Left ventricle myocardium inferior (tissue), 1 donor: ENCODE measurements around the gene CAPN13. TPM values are rescaled to one million over a fixed set of nuclear protein-coding genes. Genes with fewer than 3 reads are reported as not detected.

Experiments
- DNase-seq: peaks from one replicate; pipeline ENCODE4 v3.0.0-alpha.2; 2020
- H3K27ac ChIP-seq: fragments of 200-600 bp; replicated peaks from 2 replicates; pipeline ENCODE4 v1.8.0; 2021
- H3K27me3 ChIP-seq: fragments of 200-600 bp; 2 replicates; pipeline ENCODE4 v1.8.0; 2021; ENCODE audit warnings: low read depth
- H3K36me3 ChIP-seq: fragments of 200-600 bp; 2 replicates; pipeline ENCODE4 v1.8.0; 2021
- H3K4me1 ChIP-seq: fragments of 200-600 bp; 2 replicates; pipeline ENCODE4 v1.8.0; 2021
- H3K4me3 ChIP-seq: fragments of 200-600 bp; 2 replicates; pipeline ENCODE4 v1.8.0; 2021; ENCODE audit warnings: mild to moderate bottlenecking, moderate library complexity
- H3K9me3 ChIP-seq: fragments of 200-600 bp; replicated peaks from 2 replicates; pipeline ENCODE4 v1.8.0; 2021
- intact Hi-C: fragments of 100-400 bp; cut with micrococcal nuclease; formaldehyde crosslinking; loops from one replicate; pipeline ENCODE4 v1.11.0; 2022
- total RNA-seq: library from RNA; stranded (reverse); fragmentation: NEBNext Ultra II Directional; extraction: Animal tissue kit (Norgen Biotek cat#: 25700); gene quantifications from one replicate; pipeline ENCODE4 v1.2.1, GENCODE V29; 2021
- TF ChIP-seq, protein P1 (sequence below): fragments of 200-600 bp; IDR thresholded peaks from 2 replicates; pipeline ENCODE4 v1.8.0; 2021; ENCODE audit warnings: antibody characterized with exemption, mild to moderate bottlenecking, borderline replicate concordance
- donor health status: DM: no; HTN: yes; CAD: no; lungs with severe emphysema.

CAPN13 gene
- total RNA-seq, 1 donor from 2014 or later = not detected

DNA sequence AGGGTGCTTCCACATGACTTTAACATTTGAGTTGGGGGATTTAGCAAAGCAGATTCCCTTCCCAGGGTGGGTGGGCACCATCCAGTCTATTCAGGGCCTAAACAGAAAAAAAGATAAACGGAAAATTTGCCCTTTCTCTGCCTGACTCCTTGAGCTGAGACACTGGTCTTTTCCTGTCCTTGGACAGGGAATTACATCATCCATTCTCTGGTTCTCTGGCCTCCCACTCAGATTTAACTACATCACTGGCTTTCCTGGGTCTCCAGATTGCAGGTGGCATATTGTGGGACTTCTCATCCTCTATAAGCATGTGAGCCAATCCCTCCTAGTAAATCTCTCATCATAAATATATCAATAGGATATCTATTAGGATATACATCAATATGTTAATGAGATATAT is 25.8 kb downstream of the CAPN13 start:
- Histone ChIP-seq H3K27me3 (peaks cover 35% of the 10 kb centered on the region), H3K27ac (no peak overlapping the region), H3K9me3 (no peaks in the 10 kb centered on the region), H3K4me3 (no peak overlapping the region), H3K36me3 (no peaks in the 10 kb centered on the region), H3K4me1 (peaks cover 9% of the 10 kb centered on the region)
- no peak for DNase-seq
- TF ChIP-seq, protein P1, sequence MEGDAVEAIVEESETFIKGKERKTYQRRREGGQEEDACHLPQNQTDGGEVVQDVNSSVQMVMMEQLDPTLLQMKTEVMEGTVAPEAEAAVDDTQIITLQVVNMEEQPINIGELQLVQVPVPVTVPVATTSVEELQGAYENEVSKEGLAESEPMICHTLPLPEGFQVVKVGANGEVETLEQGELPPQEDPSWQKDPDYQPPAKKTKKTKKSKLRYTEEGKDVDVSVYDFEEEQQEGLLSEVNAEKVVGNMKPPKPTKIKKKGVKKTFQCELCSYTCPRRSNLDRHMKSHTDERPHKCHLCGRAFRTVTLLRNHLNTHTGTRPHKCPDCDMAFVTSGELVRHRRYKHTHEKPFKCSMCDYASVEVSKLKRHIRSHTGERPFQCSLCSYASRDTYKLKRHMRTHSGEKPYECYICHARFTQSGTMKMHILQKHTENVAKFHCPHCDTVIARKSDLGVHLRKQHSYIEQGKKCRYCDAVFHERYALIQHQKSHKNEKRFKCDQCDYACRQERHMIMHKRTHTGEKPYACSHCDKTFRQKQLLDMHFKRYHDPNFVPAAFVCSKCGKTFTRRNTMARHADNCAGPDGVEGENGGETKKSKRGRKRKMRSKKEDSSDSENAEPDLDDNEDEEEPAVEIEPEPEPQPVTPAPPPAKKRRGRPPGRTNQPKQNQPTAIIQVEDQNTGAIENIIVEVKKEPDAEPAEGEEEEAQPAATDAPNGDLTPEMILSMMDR = no peak
- intact Hi-C loops = no loop called here

DNA sequence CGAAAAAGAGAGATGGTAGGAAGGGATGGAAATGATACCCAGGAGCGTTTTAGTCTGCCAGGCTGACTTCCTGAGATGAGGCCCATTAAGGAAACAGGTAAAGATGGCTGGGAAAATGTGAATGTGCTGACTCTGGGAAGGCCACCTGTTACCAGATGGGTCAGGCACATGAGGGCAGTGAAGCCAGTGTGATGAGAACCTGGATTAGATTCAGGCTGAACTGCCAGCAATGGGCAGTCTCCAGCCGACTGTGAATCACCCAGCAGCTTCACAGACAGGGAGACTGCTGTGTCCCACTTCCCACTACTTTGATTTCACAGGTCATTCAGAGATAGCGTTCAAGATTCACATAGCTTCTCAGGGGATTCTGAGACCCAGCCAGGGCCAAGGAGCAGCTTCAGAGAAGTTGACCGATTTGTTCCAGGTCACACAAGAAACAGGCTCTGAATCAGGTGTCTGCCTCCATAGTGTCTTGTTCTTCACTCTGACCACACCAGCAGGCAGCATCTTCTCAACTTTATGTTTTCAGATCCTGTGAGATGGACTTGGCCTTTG is 26.4 kb downstream of the CAPN13 start:
- Histone ChIP-seq H3K4me1 (peaks cover 9% of the 10 kb centered on the region), H3K27me3 (peaks cover 35% of the 10 kb centered on the region), H3K27ac (no peak overlapping the region), H3K9me3 (no peaks in the 10 kb centered on the region), H3K36me3 (no peaks in the 10 kb centered on the region), H3K4me3 (no peak overlapping the region)
- TF ChIP-seq, protein P1 = no peak
- DNase-seq = no peak
- intact Hi-C loops = no loop called here

DNA sequence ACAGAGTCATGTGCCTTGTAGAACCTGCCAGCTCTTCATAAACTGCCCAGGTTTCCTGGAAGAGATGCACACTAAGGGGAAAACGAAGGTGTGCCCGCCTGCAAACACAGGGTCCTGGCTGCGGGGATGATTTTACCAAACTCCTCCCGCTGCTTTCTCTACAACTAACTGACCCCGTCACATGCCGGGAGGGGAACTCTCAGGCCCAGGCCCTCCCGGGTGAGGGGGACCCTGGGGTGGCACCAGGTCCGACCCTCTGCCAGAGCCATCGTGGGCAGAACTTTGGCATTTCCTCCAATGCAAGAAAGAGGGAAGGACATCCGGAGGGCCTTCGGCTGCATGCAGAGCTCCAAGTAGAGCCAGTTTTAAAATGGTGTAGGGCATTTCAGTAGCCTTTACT is 28.6 kb downstream of the CAPN13 start:
- H3K4me3 ChIP-seq = no peak overlapping the region
- no peak for DNase-seq
- TF ChIP-seq, protein P1 = no peak

DNA sequence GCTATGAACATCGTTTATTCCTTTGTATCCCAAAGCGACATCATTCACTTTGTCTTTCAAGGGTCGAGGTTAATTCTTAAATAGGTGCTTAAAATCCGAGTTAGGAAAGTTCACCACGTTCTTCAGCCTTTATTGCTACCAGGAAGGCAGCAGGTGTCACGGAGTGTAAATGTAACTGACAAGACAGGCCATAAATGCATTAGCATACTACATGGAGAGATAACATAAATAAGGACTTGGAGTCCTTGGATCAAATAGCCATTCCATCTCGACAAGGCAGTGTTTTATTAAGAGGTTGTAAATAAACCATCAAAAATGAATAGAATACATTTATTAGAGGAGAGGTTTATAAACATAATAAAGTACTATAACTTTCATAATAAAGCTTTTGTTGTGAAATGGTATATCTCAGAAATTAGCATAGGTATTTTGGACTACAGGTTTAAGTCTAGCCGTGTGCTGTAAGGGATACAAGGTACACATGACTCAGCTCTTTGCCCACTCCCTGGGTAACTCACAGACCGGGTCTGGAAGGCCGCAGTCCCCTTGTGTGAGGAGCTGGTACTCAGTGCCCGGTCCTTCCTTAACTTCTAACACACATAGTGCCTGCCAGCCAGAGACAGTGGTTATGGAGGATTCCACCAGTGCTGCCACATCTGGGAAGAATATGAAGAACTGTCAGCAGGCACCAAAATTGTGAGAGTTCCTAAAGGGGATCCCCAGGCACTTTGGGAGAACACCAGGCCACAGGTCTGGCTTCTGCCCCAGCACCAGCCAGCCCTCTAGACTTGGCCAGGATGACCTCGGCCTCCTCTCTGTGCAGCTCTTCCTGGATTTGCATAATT is 29.4 kb downstream of the CAPN13 start:
- DNase-seq = no peak
- Histone ChIP-seq H3K27me3 (peaks cover 52% of the 10 kb centered on the region), H3K9me3 (no peaks in the 10 kb centered on the region), H3K36me3 (no peaks in the 10 kb centered on the region), H3K4me3 (no peak overlapping the region), H3K27ac (no peak overlapping the region), H3K4me1 (peaks cover 9% of the 10 kb centered on the region)
- intact Hi-C loops = no loop called here
- TF ChIP-seq, protein P1 = no peak

More for the DNA sequence above, 28.6 kb downstream of the CAPN13 start:
- peaks cover 46% of the 10 kb centered on the region for H3K27me3 ChIP-seq
- peaks cover 9% of the 10 kb centered on the region for H3K4me1 ChIP-seq
- no peaks in the 10 kb centered on the region for H3K36me3 ChIP-seq
- intact Hi-C loops = no loop called here
- no peak overlapping the region for H3K27ac ChIP-seq
- H3K9me3 ChIP-seq = no peaks in the 10 kb centered on the region

DNA sequence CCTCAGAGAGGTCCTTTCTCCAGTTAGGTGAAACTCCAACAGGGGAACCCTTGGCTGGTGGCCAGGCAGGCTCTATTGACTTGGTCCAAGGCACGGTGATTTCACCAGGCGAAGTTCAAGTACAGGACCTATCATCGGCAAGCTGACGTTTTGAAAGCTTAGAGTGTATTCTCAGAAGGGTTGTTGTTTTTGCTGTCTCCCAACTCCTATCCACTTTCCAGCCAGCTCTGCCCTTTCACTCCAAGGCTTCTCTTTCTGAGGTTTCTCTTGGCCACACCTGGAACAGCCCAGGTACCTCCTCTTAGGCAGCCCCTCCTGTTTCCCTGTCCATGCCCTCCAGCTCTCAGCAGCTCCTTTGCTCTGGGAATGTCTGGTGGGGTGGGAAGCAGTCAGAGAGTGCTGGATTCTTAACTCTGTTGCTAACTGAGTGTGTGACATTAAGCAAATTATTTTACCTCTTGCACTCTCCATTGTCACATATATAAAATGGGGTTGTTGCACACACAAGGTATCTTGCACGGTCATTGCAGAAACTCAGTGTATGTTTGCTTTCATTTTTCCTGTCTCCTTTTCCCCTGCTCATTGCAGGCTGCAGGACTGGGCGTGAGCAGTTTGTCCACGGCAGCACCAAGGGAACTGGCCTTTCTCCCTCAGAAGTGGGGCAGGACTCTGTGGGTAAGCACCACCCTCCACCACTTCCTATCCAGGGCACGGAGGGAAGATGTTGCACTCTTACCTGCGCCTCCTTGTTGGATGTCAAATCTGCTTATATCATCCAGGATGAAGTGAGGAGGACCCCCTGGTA is 30.2 kb downstream of the CAPN13 start:
- TF ChIP-seq, protein P1 = no peak
- intact Hi-C loops = no loop called here
- Histone ChIP-seq H3K9me3 (no peaks in the 10 kb centered on the region), H3K4me1 (peaks cover 4% of the 10 kb centered on the region), H3K27ac (no peak overlapping the region), H3K27me3 (peaks cover 60% of the 10 kb centered on the region), H3K4me3 (no peak overlapping the region), H3K36me3 (no peaks in the 10 kb centered on the region)
- no peak for DNase-seq
